Diencephalon (tissue), 1 donor: Measurements from ENCODE around the gene LCE3E. TPM values are rescaled to one million over a fixed set of nuclear protein-coding genes. Genes with fewer than 3 reads are reported as not detected.

Experiments used
- small RNA-seq: library from RNA; depleted of rRNA; stranded (forward); fragments of <200 nt; gene quantifications from one replicate; pipeline ENCODE3, GENCODE V24; 2014
- total RNA-seq: library from RNA; depleted of rRNA; stranded (reverse); fragments of >200 nt; gene quantifications from one replicate; pipeline ENCODE4 v1.2.3, GENCODE V29; 2014

Gene LCE3E
- total RNA-seq: not detected

GRCh38 chr1:152566681-152567080, at the start of gene LCE3E:
Gene LCE3E, minus strand, starts transcription at chr1:152566780. Its CDS starts 572 bp downstream, at chr1:152566208.

GRCh38 chr1:152613511-152613910, 46.9 kb upstream of the LCE3E start, which contains the start of gene LCE3B:
Gene LCE3B, plus strand, starts transcription at chr1:152613811. Its CDS starts 0 bp downstream, at chr1:152613811.

GRCh38 chr1:152599934-152600333, 33.4 kb upstream of the LCE3E start, which contains the start of gene LCE3C:
Gene LCE3C, plus strand, starts transcription at chr1:152600234. Its CDS starts 498 bp downstream, at chr1:152600732.

GRCh38 chr1:152580433-152580832, 13.9 kb upstream of the LCE3E start, which contains the start of gene LCE3D:
Gene LCE3D, minus strand, starts transcription at chr1:152580516. Its CDS starts 580 bp downstream, at chr1:152579936.

Small RNA genes within 50 kb of the gene (small RNA-seq; reads per million reads assigned to genes)
- not detected for gene LCE3B

Other genes starting within 250 kb of the LCE3E start
- not detected for gene FLG, start 241.5 kb downstream of the LCE3E start, total RNA-seq
- gene FLG2, start 206.8 kb downstream of the LCE3E start, total RNA-seq: not detected
- not detected for gene CRNN, start 152.5 kb downstream of the LCE3E start, total RNA-seq
- gene LCE5A, start 56.0 kb downstream of the LCE3E start, total RNA-seq: not detected
- gene CRCT1, start 52.3 kb downstream of the LCE3E start, total RNA-seq: not detected
- not detected for gene LCE3D, start 13.7 kb upstream of the LCE3E start, total RNA-seq
- gene LCE3C, start 33.5 kb upstream of the LCE3E start, total RNA-seq: not detected
- not detected for gene LCE3B, start 47.0 kb upstream of the LCE3E start, total RNA-seq
- not detected for gene LCE3A, start 56.3 kb upstream of the LCE3E start, total RNA-seq
- gene LCE2D, start 96.6 kb upstream of the LCE3E start, total RNA-seq: not detected
- gene LCE2C, start 108.5 kb upstream of the LCE3E start, total RNA-seq: not detected
- gene LCE2B, start 119.3 kb upstream of the LCE3E start, total RNA-seq: not detected
- not detected for gene LCE2A, start 131.6 kb upstream of the LCE3E start, total RNA-seq
- gene LCE4A, start 141.4 kb upstream of the LCE3E start, total RNA-seq: not detected
- not detected for gene KPRP, start 191.2 kb upstream of the LCE3E start, total RNA-seq
- not detected for gene LCE1F, start 208.4 kb upstream of the LCE3E start, total RNA-seq
- gene LCE1E, start 219.5 kb upstream of the LCE3E start, total RNA-seq: not detected
- gene LCE1D, start 229.9 kb upstream of the LCE3E start, total RNA-seq: not detected
- gene LCE1C, start 239.9 kb upstream of the LCE3E start, total RNA-seq: not detected
- gene LCE1B, start 245.2 kb upstream of the LCE3E start, total RNA-seq: not detected